ENCODE results near the gene PRIMA1.
A peak's percentile ranks its signal among the peaks of the same experiment; 100 is the strongest.

Gene PRIMA1

DNA sequence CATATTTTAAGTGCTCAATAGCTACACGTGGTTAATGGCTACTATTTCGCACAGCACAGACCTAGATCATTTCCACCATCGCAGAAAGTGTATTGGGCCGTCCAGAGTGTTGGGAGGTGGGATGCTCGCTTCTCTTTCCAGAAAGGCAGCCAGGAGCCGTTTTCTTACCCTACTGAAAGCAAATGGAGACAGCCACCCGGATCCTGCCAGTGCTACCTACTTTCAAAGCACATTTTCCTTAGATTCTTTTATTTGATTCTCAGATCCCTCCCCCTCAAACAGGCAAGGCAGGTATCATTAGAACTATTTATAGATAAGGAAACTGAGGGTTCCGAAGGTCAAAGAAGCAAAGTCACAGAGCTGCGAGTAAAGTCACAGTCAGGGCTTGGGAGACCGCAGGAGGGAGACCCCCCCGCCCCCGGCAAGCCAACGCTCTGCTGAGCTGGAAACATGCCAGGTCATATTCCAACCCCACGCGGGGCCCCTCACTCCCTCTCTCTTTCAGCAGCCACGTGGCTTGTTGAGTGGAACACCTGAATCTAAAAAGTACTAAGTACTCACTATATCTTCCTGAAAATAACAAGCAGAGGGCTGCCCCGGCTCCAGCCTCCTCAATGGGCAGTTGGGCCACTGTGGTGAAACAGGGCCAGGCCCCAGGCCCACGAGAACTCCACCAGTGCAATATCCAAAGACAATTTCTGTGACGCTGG lies 36.2 kb downstream of the PRIMA1 start:
- Histone ChIP-seq H3K9me3 (ENCODE audit: severe bottlenecking) (peaks cover 5% of the 10 kb centered on the region), H3K4me3 (ENCODE audit: low read depth, low read length) (no peak overlapping the region), H3K27ac (no peak overlapping the region), H3K36me3 (peaks cover 3% of the 10 kb centered on the region; the same call in 1 of the 2 replicates), H3K27me3 (ENCODE audit: insufficient read depth, low read depth, severe bottlenecking) (no peaks in the 10 kb centered on the region)
- DNase-seq, result no peak
- TF ChIP-seq, protein P1, sequence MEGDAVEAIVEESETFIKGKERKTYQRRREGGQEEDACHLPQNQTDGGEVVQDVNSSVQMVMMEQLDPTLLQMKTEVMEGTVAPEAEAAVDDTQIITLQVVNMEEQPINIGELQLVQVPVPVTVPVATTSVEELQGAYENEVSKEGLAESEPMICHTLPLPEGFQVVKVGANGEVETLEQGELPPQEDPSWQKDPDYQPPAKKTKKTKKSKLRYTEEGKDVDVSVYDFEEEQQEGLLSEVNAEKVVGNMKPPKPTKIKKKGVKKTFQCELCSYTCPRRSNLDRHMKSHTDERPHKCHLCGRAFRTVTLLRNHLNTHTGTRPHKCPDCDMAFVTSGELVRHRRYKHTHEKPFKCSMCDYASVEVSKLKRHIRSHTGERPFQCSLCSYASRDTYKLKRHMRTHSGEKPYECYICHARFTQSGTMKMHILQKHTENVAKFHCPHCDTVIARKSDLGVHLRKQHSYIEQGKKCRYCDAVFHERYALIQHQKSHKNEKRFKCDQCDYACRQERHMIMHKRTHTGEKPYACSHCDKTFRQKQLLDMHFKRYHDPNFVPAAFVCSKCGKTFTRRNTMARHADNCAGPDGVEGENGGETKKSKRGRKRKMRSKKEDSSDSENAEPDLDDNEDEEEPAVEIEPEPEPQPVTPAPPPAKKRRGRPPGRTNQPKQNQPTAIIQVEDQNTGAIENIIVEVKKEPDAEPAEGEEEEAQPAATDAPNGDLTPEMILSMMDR (IDR thresholded peaks at IDR 0.05; ENCODE audit: low read depth, low read length), result no peak

DNA sequence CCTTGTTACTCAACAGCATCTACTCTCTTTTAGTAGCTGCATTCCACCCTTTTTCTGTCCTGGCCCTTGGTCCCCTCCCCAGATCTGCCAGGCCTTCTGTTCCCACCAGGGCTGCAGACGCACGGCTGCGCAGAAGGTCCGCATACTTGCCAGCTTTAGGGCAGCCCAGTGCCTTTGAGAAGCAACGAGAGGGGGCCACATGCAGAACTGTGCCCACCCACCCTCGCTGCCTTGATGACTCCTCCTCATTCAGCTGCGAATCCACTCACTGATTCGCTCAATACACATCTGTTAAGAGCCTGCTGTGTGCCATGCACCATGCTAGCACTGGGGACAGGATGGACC lies 39.2 kb downstream of the PRIMA1 start:
- TF ChIP-seq, protein P1 (IDR thresholded peaks at IDR 0.05; ENCODE audit: low read depth, low read length), result no peak
- no peaks in the 10 kb centered on the region for H3K27me3 ChIP-seq (ENCODE audit: insufficient read depth, low read depth, severe bottlenecking)
- no peaks in the 10 kb centered on the region; the same call in 1 of the 2 replicates for H3K36me3 ChIP-seq
- H3K27ac ChIP-seq, result no peak overlapping the region
- DNase-seq, result no peak
- no peak overlapping the region for H3K4me3 ChIP-seq (ENCODE audit: low read depth, low read length)
- H3K9me3 ChIP-seq (ENCODE audit: severe bottlenecking), result no peaks in the 10 kb centered on the region

DNA sequence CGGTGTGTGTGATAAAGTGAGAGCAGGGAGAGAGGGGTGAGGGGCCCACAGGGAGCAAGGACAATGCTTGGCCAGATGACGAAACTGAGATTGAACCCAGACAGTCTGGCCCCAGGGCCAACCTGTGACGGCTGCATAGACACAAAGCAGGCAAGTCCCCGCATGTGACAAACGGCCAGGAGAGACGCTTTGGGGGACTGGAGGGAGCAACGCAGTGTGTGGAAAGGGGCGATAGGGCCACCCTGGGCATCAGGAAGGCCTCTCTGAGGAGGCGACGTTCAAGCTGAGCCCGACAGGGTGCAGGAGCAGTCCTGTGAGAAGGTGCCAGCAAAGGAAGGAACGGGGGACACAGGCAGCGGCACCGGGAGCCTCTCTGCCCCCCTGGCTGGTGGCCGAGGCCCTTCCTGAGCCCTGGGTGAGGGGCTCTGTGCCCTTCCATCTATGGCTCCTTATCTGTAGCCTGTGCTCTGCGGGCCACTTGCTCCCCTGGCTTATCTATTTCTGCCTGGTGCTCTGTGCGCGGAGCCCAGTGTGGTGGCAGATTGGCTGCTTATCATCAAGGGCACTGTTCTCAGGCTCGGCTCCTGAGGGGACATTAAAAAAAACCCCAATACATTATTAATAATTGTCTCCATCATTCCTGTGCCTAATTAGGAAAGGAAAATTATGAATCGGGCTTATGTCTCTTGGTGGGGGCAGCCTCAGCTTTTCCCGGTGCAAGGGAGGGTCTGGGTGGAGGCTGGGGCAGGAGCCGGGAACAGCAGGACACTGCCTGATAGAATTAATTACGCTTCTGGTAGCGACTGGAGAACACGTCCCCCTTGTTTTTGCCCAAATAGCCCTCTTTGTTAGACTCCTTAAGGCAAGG lies 39.8 kb downstream of the PRIMA1 start:
- TF ChIP-seq, protein P1 (IDR thresholded peaks at IDR 0.05; ENCODE audit: low read depth, low read length), result no peak
- Histone ChIP-seq H3K27ac (peak overlapping the region; percentile 36; the same call in 1 of the 2 replicates), H3K9me3 (ENCODE audit: severe bottlenecking) (no peaks in the 10 kb centered on the region), H3K27me3 (ENCODE audit: insufficient read depth, low read depth, severe bottlenecking) (no peaks in the 10 kb centered on the region), H3K36me3 (no peaks in the 10 kb centered on the region; the same call in 1 of the 2 replicates), H3K4me3 (ENCODE audit: low read depth, low read length) (no peak overlapping the region)
- no peak for DNase-seq

DNA sequence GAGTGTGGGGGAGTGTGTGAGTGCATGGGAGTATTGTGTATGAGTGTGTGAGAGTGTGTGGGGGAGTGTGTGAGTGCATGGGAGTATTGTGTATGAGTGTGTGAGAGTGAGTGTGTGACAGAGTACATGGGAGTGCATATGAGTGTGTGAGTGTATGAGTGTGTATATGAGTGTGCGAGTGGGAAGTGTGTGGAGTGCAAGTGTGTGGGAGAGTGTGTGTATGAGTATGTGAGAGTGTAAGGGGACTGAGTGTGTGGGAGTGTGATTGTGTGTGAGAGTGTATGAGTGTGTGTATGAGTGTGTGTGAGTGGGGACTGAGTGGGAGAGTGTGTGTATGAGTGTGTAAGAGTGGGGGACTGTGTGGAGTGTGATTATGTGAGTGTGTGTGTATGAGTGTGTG lies 40.7 kb downstream of the PRIMA1 start:
- Histone ChIP-seq H3K9me3 (ENCODE audit: severe bottlenecking) (no peaks in the 10 kb centered on the region), H3K27me3 (ENCODE audit: insufficient read depth, low read depth, severe bottlenecking) (no peaks in the 10 kb centered on the region), H3K4me3 (ENCODE audit: low read depth, low read length) (no peak overlapping the region), H3K27ac (no peak overlapping the region), H3K36me3 (no peaks in the 10 kb centered on the region; the same call in 1 of the 2 replicates)
- no peak for DNase-seq
- TF ChIP-seq, protein P1 (IDR thresholded peaks at IDR 0.05; ENCODE audit: low read depth, low read length), result no peak

DNA sequence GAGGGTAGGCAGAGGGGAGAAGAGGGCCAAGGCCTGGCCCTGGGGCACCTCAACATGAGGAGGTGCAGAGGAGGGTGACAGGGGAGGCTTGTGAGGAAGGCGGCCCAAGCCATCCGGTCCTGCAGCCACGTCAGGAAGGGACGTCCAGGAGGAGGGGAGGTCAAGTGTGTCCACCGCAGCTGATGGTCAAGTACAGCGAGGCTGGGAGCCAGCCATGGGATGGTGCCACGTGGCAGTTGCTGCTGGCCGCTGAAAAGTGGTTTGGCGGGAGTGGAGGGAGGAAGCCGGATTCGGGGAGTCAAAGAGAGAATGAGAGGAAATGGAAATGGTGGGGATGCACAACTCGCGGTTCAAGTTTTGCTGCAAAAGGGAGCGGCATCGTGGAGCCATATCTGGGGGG lies 41.2 kb downstream of the PRIMA1 start:
- Histone ChIP-seq H3K27ac (no peak overlapping the region), H3K4me3 (ENCODE audit: low read depth, low read length) (no peak overlapping the region), H3K36me3 (no peaks in the 10 kb centered on the region; the same call in 1 of the 2 replicates), H3K9me3 (ENCODE audit: severe bottlenecking) (no peaks in the 10 kb centered on the region), H3K27me3 (ENCODE audit: insufficient read depth, low read depth, severe bottlenecking) (no peaks in the 10 kb centered on the region)
- DNase-seq, result no peak
- TF ChIP-seq, protein P1 (IDR thresholded peaks at IDR 0.05; ENCODE audit: low read depth, low read length), result no peak
